Kidney (tissue), 14 donors: ENCODE results near the gene DSCAM. TPM values are rescaled to one million over a fixed set of nuclear protein-coding genes. Genes with fewer than 3 reads are reported as not detected.
A peak's percentile ranks its signal among the peaks of the same experiment; 100 is the strongest.

Experiments used
- DNase-seq, 5 donors: peaks; one replicate each; pipeline ENCODE4 v3.0.0-alpha.2; 2013 to 2020
- FAIRE-seq: peaks from 2 replicates; lab custom pipeline; 2012; peaks lifted over from hg19 to GRCh38; lab: Jason Lieb, UNC
- H3K27ac ChIP-seq, 2 donors: one replicate each; pipeline ENCODE4 v1.7.0; 2013; ENCODE audit warnings: low read depth in 2 of 2, low read length in 2 of 2, inconsistent platforms in 1 of 2
- H3K27me3 ChIP-seq: one replicate; pipeline ENCODE4 v1.7.1; 2013; ENCODE audit warnings: low read length, inconsistent platforms; ENCODE audit not compliant: control insufficient read depth, insufficient read depth
- H3K36me3 ChIP-seq, 3 donors: one replicate each; pipeline versions ENCODE4 v1.7.0 to v1.7.1; 2013; ENCODE audit warnings: low read length in 3 of 3, control low read depth in 1 of 3, inconsistent platforms in 1 of 3; ENCODE audit not compliant: insufficient read depth in 3 of 3, control insufficient read depth in 2 of 3
- H3K4me1 ChIP-seq, 3 donors: one replicate each; pipeline versions ENCODE4 v1.7.0 to v1.7.1; 2013; ENCODE audit warnings: low read length in 3 of 3, inconsistent platforms in 1 of 3, low read depth in 1 of 3; ENCODE audit not compliant: control insufficient read depth in 2 of 3, insufficient read depth in 2 of 3
- H3K4me3 ChIP-seq, 3 donors: one replicate each; pipeline versions ENCODE4 v1.7.0 to v1.8.1; 2013; ENCODE audit warnings: low read length in 3 of 3, control low read depth in 1 of 3, inconsistent platforms in 1 of 3
- H3K9ac ChIP-seq, 3 donors: one replicate each; pipeline versions ENCODE4 v1.7.0 to v1.7.1; 2013; ENCODE audit warnings: low read length in 3 of 3, control low read depth in 1 of 3, inconsistent platforms in 1 of 3
- H3K9me3 ChIP-seq, 3 donors: one replicate each; pipeline versions ENCODE4 v1.7.0 to v1.7.1; 2013; ENCODE audit warnings: low read length in 3 of 3, control low read depth in 1 of 3, inconsistent platforms in 1 of 3; ENCODE audit not compliant: control insufficient read depth in 2 of 3, insufficient read depth in 1 of 3
- intact Hi-C: fragments of 100-400 bp; cut with DNase I; formaldehyde crosslinking; loops from one replicate; pipeline ENCODE4 v1.11.1; 2022
- polyA plus RNA-seq: library from polyadenylated mRNA; stranded (reverse); fragments of 350-450 nt; fragmentation: Illumina TruSeq; extraction: RNeasy Lipid Tissue Mini Kit (QIAGEN cat#74804); gene quantifications from one replicate; pipeline ENCODE4 v1.2.3, GENCODE V29; 2014; ENCODE audit warnings: low read depth, low replicate concordance; ENCODE audit not compliant: insufficient read depth
- total RNA-seq: library from RNA; stranded (reverse); fragmentation: NEBNext Ultra II Directional; extraction: Animal tissue kit (Norgen Biotek cat#: 25700); gene quantifications from one replicate; pipeline ENCODE4 v1.2.1, GENCODE V29; 2021
- TF ChIP-seq, protein P1 (sequence below): IDR thresholded peaks from 3 replicates; pipeline ENCODE4 v1.5.1; 2012; ENCODE audit warnings: mild to moderate bottlenecking, moderate library complexity, borderline replicate concordance; ENCODE audit not compliant: insufficient read depth; ENCODE audit errors: extremely low read depth
- donor health status: control.
- donor health status: control.
- donor health status: control.
- donor health status: control.
- donor health status: control.
- donor health status: DM: yes; HTN: yes; CAD: no.
- donor health status: Normal renal cell carcinoma (clear cell type).

The DSCAM gene
- total and polyA plus RNA-seq, 2 donors from 2014 or later = not detected

DNA sequence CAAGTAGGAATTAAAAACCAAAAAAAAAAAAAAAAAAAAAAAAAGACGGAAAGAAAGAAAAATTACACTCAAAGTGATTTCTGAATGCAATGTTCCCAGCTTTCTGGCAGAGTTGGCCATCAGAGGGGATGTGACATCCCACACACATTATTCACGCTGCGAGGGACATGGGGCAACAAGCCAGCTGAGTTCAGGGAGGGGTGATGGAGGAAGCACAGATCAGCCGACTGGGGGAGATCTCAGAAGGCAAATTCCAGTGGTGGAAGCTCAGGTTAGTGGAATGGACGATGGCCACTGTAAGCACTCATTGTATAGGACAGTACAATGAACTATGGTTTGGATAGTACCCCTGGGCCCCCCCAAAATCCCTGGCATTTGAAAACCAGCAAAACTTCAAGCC is 667.8 kb downstream of the DSCAM start:
- H3K27ac ChIP-seq = no peak overlapping the region
- intact Hi-C loops = no loop called here
- TF ChIP-seq, protein P1, sequence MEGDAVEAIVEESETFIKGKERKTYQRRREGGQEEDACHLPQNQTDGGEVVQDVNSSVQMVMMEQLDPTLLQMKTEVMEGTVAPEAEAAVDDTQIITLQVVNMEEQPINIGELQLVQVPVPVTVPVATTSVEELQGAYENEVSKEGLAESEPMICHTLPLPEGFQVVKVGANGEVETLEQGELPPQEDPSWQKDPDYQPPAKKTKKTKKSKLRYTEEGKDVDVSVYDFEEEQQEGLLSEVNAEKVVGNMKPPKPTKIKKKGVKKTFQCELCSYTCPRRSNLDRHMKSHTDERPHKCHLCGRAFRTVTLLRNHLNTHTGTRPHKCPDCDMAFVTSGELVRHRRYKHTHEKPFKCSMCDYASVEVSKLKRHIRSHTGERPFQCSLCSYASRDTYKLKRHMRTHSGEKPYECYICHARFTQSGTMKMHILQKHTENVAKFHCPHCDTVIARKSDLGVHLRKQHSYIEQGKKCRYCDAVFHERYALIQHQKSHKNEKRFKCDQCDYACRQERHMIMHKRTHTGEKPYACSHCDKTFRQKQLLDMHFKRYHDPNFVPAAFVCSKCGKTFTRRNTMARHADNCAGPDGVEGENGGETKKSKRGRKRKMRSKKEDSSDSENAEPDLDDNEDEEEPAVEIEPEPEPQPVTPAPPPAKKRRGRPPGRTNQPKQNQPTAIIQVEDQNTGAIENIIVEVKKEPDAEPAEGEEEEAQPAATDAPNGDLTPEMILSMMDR = no peak

DNA sequence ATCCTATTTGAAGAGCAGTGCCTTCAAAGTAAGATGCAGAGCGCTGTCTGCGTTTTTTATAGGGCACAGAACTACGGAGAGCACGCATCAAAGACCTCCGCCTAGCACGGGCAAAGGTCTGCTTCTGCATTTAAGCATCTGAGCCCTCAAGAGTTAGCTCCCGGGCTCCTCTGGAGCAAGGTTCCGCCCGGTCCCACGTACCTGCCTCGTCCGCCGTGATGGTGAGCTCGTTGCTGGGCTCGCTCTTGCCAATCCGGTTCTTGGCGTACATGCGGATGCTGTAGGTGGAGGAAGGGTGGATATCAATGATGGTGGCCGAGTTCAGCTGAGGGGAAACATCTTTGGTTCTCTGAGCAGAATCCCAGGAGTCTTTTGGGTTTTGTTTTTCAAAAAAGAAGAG is 668.2 kb downstream of the DSCAM start:
- Histone ChIP-seq H3K4me1 (no peaks in the 10 kb centered on the region), H3K4me3 (no peak overlapping the region), H3K27me3 (no peaks in the 10 kb centered on the region), H3K27ac (no peak overlapping the region), H3K9ac (no peak overlapping the region), H3K9me3 (no peaks in the 10 kb centered on the region), H3K36me3 (no peaks in the 10 kb centered on the region)
- DNase-seq (peak in 1 of 5 donors; percentile 69), FAIRE-seq (no peak)
- TF ChIP-seq, protein P1 = no peak
- intact Hi-C loops = no loop called here

More for the DNA sequence above, 667.8 kb downstream of the DSCAM start:
- H3K36me3 ChIP-seq = no peaks in the 10 kb centered on the region
- no peaks in the 10 kb centered on the region for H3K27me3 ChIP-seq
- DNase-seq (peak in 4 of 5 donors; percentile 24 to 88 (median 50)), FAIRE-seq (no peak)
- no peaks in the 10 kb centered on the region for H3K4me1 ChIP-seq
- no peaks in the 10 kb centered on the region for H3K9me3 ChIP-seq
- H3K9ac ChIP-seq = no peak overlapping the region
- H3K4me3 ChIP-seq = no peak overlapping the region

DNA sequence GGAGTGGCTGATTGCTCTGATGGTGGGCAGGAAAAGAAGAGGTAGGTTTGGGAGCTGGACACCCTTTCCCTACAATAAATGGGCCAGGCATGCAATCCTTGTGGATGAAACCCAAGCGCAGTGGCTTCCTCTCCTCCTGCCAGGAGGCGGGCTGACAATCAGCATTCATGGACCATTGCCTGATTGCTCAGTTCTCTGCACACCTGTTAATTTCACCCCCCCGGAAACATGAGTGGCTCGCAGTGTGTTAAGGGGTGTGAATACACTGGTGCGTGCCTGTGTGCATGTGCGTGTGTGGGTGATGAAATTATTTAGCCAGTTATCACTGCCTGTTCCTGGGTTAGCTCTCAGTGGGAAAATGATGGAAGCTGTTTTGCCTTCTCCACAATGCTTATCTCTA is 669.0 kb downstream of the DSCAM start:
- DNase-seq (no peak), FAIRE-seq (no peak)
- Histone ChIP-seq H3K27ac (no peak overlapping the region), H3K36me3 (no peaks in the 10 kb centered on the region), H3K4me1 (no peaks in the 10 kb centered on the region), H3K4me3 (no peak overlapping the region), H3K27me3 (no peaks in the 10 kb centered on the region), H3K9me3 (no peaks in the 10 kb centered on the region), H3K9ac (no peak overlapping the region)
- TF ChIP-seq, protein P1 = no peak
- intact Hi-C loops = no loop called here

DNA sequence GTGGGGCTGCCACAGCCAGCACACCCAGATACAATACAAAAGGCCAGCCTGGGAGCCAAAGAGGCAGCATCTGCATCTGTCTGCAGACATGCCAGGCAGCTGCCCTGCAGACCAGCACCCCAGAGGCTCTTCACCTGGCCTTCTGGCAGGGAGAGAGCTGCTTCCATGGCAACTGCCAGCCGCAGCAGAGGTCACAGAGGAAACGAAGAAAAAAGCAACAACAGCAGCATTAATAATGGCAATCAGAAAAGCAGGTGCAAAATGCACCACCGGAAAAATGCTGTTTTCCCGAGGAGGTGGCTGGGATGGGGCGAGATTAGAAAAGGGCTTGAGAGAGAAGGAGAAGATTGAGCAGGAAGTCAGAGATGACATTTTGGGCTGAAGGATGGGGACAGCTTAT is 670.2 kb downstream of the DSCAM start:
- intact Hi-C loops = no loop called here
- DNase-seq (peak in 1 of 5 donors; percentile 46), FAIRE-seq (no peak)
- Histone ChIP-seq H3K4me3 (no peak overlapping the region), H3K36me3 (no peaks in the 10 kb centered on the region), H3K27me3 (no peaks in the 10 kb centered on the region), H3K9me3 (no peaks in the 10 kb centered on the region), H3K27ac (no peak overlapping the region), H3K4me1 (no peaks in the 10 kb centered on the region), H3K9ac (no peak overlapping the region)
- TF ChIP-seq, protein P1 = no peak
